Right lobe of liver (tissue), 4 donors: ENCODE measurements around the gene OPN1MW3.

Experiments
- POLR2A ChIP-seq: fragments of 450-650 bp; IDR thresholded peaks from one replicate; pipeline ENCODE4 v1.6.1; 2017; ENCODE audit warnings: antibody characterized with exemption, mild to moderate bottlenecking
- TF ChIP-seq, protein P1 (sequence below), 4 donors: fragments of 200-600 bp in 3 of 4; fragments of 450-650 bp in 1 of 4; IDR thresholded peaks; one replicate each; pipeline versions ENCODE4 v1.5.1 to v1.8.0; 2016 to 2022; ENCODE audit warnings: antibody characterized with exemption in 4 of 4, mild to moderate bottlenecking in 2 of 4
- donor health status: DM: no; HTN: no; CAD: no.
- donor health status: DM: no; HTN: no; CAD: no.
- donor health status: DM: no; HTN: yes; CAD: no.

- TF ChIP-seq, protein P1, sequence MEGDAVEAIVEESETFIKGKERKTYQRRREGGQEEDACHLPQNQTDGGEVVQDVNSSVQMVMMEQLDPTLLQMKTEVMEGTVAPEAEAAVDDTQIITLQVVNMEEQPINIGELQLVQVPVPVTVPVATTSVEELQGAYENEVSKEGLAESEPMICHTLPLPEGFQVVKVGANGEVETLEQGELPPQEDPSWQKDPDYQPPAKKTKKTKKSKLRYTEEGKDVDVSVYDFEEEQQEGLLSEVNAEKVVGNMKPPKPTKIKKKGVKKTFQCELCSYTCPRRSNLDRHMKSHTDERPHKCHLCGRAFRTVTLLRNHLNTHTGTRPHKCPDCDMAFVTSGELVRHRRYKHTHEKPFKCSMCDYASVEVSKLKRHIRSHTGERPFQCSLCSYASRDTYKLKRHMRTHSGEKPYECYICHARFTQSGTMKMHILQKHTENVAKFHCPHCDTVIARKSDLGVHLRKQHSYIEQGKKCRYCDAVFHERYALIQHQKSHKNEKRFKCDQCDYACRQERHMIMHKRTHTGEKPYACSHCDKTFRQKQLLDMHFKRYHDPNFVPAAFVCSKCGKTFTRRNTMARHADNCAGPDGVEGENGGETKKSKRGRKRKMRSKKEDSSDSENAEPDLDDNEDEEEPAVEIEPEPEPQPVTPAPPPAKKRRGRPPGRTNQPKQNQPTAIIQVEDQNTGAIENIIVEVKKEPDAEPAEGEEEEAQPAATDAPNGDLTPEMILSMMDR (IDR thresholded peaks at IDR 0.05): no peak
- no peak for TF ChIP-seq POLR2A
Measured at GRCh38 chrX:154294791-154295574, 37.6 kb downstream of the OPN1MW3 start, which contains the start of gene TEX28.
